Loucy (cell line): ENCODE measurements around the gene NCMAP.

Experiments
- CTCF ChIP-seq: fragments of 200-600 bp; sonication (generic); conservative IDR thresholded peaks from 2 replicates; pipeline ENCODE4 v1.5.1; 2014; ENCODE audit warnings: mild to moderate bottlenecking, antibody characterized with exemption, low read length
- EZH2phosphoT487 ChIP-seq: fragments of 200-600 bp; IDR thresholded peaks from 2 replicates; pipeline ENCODE4 v1.6.1; 2018; ENCODE audit warnings: antibody characterized with exemption, mild to moderate bottlenecking, moderate library complexity, borderline replicate concordance

GRCh38 chr1:24526045-24526444 is 29.8 kb upstream of the NCMAP start:
- TF ChIP-seq CTCF (no peak), EZH2phosphoT487 (no peak)
